Measurements from ENCODE around the gene INTS11. TPM values are rescaled to one million over a fixed set of nuclear protein-coding genes. Genes with fewer than 3 reads are reported as not detected.
A peak's percentile ranks its signal among the peaks of the same experiment; 100 is the strongest.

Gene INTS11
- total and polyA plus RNA-seq, 9 of the 15 experiments (the other 6 are each of a cell fraction or from before 2014, with no cell fraction given): 3.6 to 183 (median 110) TPM

- Histone ChIP-seq H3K9me1 (ENCODE audit: control insufficient read depth, insufficient read depth, low read length) (peaks cover 5% of the 10 kb centered on the region), H3K4me2 (ENCODE audit: insufficient read depth, low read length) (no peak overlapping the region), H3K9me3 (replicated peaks; ENCODE audit: control insufficient read depth, insufficient read depth, low read depth, low read length) (peaks cover 10% of the 10 kb centered on the region), H3K4me1 (replicated peaks in 1 of 2; ENCODE audit: control insufficient read depth in 2 of 2, insufficient read depth in 2 of 2, low read length in 2 of 2) (peaks cover 5 to 17% of the 10 kb centered on the region in 2 experiments), H4K20me1 (replicated peaks; ENCODE audit: control insufficient read depth, insufficient read depth, low read length) (peaks cover 3% of the 10 kb centered on the region; the same call in 1 of the 2 replicates), H3K79me2 (ENCODE audit: control insufficient read depth, insufficient read depth, low read length) (peaks cover 2% of the 10 kb centered on the region; the same call in 1 of the 3 replicates), H3K27ac (ENCODE audit: extremely low read depth, low read depth, low read length) (no peak overlapping the region), H3K9ac (ENCODE audit: insufficient read depth in 1 of 2, low read depth in 2 of 2, low read length in 2 of 2) (no peak overlapping the region), H3K27me3 (ENCODE audit: control insufficient read depth in 2 of 2, insufficient read depth in 2 of 2, low read length in 2 of 2) (no peaks in the 10 kb centered on the region), H2AFZ (ENCODE audit: low read depth, low read length) (no peak overlapping the region), H3K4me3 (no peak overlapping the region), H3K36me3 (ENCODE audit: control insufficient read depth, insufficient read depth, low read length) (peaks cover 5% of the 10 kb centered on the region; the same call in 2 of the 3 replicates)
- ChIA-PET CTCF (ENCODE audit: low intra/inter-chr PET ratio) (no interaction called here), POLR2A (no interaction called here)
- in situ Hi-C loops (cut with MboI) (loop anchor here (10.0 kb wide), 1 partner anchor 548 kb away; the partner anchor contains the start of genes CALML6 and TMEM52), intact Hi-C loops (cut with micrococcal nuclease) (no loop called here)
- FAIRE-seq: no peak
- WGBS (ENCODE audit: insufficient coverage, low coverage, missing lambda C conversion rate): 57% methylated on average over 3 of the region's 3 CpGs
- no TSS peak for BruUV-seq (replicated peaks)
- ATAC-seq: no peak
- no peak for DNase-seq (ENCODE audit: extremely low read depth in 1 of 4, low spot score in 3 of 4)
- TF ChIP-seq HDAC1 (IDR thresholded peaks at IDR 0.05) (peak in 1 of 2 experiments; percentile 31; a peak in 1 of 4 replicates), DIDO1 (tag; IDR thresholded peaks at IDR 0.05; ENCODE audit: low read depth) (no peak), NCOA1 (IDR thresholded peaks at IDR 0.05; ENCODE audit: low read depth) (peak; percentile 25; the same call in 1 of the 2 replicates)
- TF ChIP-seq, protein P1, sequence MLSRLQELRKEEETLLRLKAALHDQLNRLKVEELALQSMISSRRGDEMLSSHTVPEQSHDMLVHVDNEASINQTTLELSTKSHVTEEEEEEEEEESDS (CRISPR knock-in tag; IDR thresholded peaks at IDR 0.05): no peak
Observed at GRCh38 chr1:1366699-1367066, 42.2 kb upstream of the INTS11 start.

All from K562 (cell line).